SJCRH30 (cell line): ENCODE results near the gene ANK3. TPM values are rescaled to one million over a fixed set of nuclear protein-coding genes. Genes with fewer than 3 reads are reported as not detected.
A peak's percentile ranks its signal among the peaks of the same experiment; 100 is the strongest.

ENCODE experiments used
- DNase-seq, 2 experiments: peaks; one replicate each; pipeline ENCODE4 v3.0.0-alpha.2; 2015 to 2020
- H3K27ac ChIP-seq: fragments of 250-450 bp; sonication (Bioruptor Pico); 2 replicates; pipeline ENCODE4 v1.5.1; 2020; ENCODE audit warnings: mild to moderate bottlenecking, moderate library complexity
- H3K27me3 ChIP-seq: fragments of 250-450 bp; sonication (Bioruptor Pico); 2 replicates; pipeline ENCODE4 v1.5.1; 2020; ENCODE audit warnings: mild to moderate bottlenecking, moderate library complexity
- H3K36me3 ChIP-seq: fragments of 250-450 bp; sonication (Bioruptor Pico); 2 replicates; pipeline ENCODE4 v1.5.1; 2020; ENCODE audit warnings: mild to moderate bottlenecking, moderate library complexity
- H3K4me1 ChIP-seq: fragments of 250-450 bp; sonication (Bioruptor Pico); 2 replicates; pipeline ENCODE4 v1.5.1; 2020; ENCODE audit warnings: mild to moderate bottlenecking, moderate library complexity
- H3K4me3 ChIP-seq: fragments of 250-450 bp; sonication (Bioruptor Pico); 2 replicates; pipeline ENCODE4 v1.5.1; 2020; ENCODE audit warnings: mild to moderate bottlenecking, moderate library complexity
- H3K9me3 ChIP-seq: fragments of 250-450 bp; sonication (Bioruptor Pico); replicated peaks from 2 replicates; pipeline ENCODE4 v1.5.1; 2020; ENCODE audit warnings: mild to moderate bottlenecking, moderate library complexity
- total RNA-seq: library from RNA; depleted of rRNA; stranded (reverse); fragments of >200 nt; shearing (Covaris generic); gene quantifications from 2 replicates; pipeline ENCODE4 v1.2.3, GENCODE V29; 2014

Gene ANK3
- total RNA-seq, 1 experiment from 2014 or later: 2.5 TPM

GRCh38 chr10:60016794-60017193 is 372.9 kb downstream of the ANK3 start:
- H3K27me3 ChIP-seq: no peaks in the 10 kb centered on the region
- no peak overlapping the region for H3K4me3 ChIP-seq
- H3K9me3 ChIP-seq: no peaks in the 10 kb centered on the region
- no peaks in the 10 kb centered on the region for H3K4me1 ChIP-seq
- no peak for DNase-seq
- H3K27ac ChIP-seq: no peak overlapping the region
- H3K36me3 ChIP-seq: no peaks in the 10 kb centered on the region

DNA sequence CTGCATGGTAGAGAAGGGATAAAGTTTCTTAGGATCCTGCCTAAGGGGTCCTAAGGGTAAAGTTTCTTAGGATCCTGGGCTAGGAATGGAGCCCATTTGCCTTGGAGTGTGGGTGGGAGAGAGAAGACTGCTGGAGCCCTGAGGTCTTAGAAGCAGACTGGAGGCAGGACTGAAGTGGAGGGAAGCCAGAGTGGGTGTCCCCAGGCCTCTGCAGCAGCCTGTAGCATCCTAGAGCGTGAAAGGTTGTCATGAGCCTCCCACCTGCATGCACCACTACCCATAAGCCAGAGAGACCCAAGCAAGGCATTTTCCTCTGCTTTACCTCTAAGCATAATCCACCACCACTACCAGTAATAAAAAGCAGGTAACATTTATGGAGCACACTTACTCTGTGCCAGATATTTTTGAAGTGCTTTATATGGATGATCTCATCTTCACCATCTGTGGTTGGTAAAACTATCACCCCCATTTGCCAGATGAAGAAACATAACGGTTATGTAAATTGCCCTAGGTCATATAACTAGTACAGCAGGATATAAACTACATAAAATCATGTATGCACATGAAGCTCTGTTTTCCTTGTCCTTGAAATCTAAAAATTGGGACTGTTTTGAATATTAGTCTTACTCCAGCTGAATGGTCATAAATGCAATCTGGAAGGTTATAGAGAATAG is 379.8 kb downstream of the ANK3 start:
- DNase-seq: no peak
- Histone ChIP-seq H3K4me1 (no peaks in the 10 kb centered on the region), H3K27me3 (no peaks in the 10 kb centered on the region), H3K36me3 (no peaks in the 10 kb centered on the region), H3K9me3 (no peaks in the 10 kb centered on the region), H3K27ac (no peak overlapping the region), H3K4me3 (no peak overlapping the region)

DNA sequence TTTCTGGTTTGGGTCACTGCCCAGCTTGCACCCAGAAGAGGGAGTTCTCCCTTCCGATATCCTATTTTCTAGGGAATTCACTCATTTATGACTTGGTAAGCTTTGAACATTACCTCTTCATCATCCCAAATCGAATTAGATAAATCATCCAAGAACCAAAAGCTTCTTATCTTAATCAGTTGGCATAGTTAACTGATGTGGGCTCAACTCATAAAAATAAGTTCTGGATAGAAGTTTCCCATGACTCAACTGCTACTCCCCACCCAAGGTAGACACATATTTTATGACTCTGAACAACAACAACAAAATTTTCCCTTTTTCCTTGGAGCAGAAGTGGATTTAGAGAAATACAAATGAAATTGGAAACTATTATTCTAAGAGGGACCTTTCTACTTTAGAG is 380.4 kb downstream of the ANK3 start:
- no peaks in the 10 kb centered on the region for H3K4me1 ChIP-seq
- H3K36me3 ChIP-seq: no peaks in the 10 kb centered on the region
- H3K27ac ChIP-seq: no peak overlapping the region
- no peaks in the 10 kb centered on the region for H3K27me3 ChIP-seq
- H3K4me3 ChIP-seq: no peak overlapping the region
- H3K9me3 ChIP-seq: no peaks in the 10 kb centered on the region
- no peak for DNase-seq

DNA sequence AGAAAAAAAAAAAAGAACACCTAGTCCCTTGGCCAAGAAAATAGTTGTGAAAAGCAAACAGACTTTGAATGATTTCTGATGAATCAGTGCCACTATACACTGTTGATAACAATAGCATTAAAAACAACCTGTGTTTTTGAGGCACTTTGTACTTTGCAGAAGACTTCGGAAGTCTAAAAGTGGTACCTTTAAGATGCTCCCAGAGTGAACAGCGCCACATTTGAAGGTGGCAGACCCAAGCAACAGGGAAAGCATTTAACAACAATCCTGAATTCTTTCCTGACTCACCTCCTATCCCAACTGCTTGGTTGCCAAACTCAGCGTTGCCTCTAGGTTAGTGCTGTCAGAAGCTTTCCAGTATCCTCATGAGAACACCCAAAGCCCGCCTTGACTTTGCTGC is 380.9 kb downstream of the ANK3 start:
- Histone ChIP-seq H3K36me3 (no peaks in the 10 kb centered on the region), H3K4me1 (no peaks in the 10 kb centered on the region), H3K27ac (no peak overlapping the region), H3K27me3 (no peaks in the 10 kb centered on the region), H3K9me3 (no peaks in the 10 kb centered on the region), H3K4me3 (no peak overlapping the region)
- no peak for DNase-seq

- Histone ChIP-seq H3K4me1 (no peaks in the 10 kb centered on the region), H3K27me3 (no peaks in the 10 kb centered on the region), H3K27ac (no peak overlapping the region), H3K4me3 (no peak overlapping the region), H3K36me3 (no peaks in the 10 kb centered on the region), H3K9me3 (no peaks in the 10 kb centered on the region)
- DNase-seq: no peak
Measured at GRCh38 chr10:60006062-60006461, 383.6 kb downstream of the ANK3 start.

- Histone ChIP-seq H3K9me3 (no peaks in the 10 kb centered on the region), H3K27me3 (no peaks in the 10 kb centered on the region), H3K27ac (no peak overlapping the region), H3K36me3 (no peaks in the 10 kb centered on the region), H3K4me1 (no peaks in the 10 kb centered on the region), H3K4me3 (no peak overlapping the region)
- DNase-seq: no peak
Measured at GRCh38 chr10:60003651-60004523, 385.8 kb downstream of the ANK3 start.

DNA sequence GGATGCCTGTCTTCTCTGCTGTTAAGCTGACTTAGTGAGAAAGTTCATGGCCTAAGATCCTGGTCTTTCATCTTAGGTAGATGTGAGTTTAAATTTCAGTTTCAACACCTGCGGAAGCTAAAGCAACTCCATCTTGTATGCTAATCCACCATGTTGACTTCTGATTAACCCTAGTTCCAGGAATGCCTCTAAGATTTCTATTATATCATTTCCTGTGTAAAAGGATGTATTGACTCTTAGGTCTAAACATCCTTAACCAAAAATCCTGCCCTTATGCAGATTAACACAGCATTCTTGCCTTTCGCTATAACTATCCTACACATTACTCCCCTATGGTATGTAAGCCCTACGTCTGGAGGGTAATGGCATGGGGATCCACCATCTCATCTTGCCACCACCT is 388.9 kb downstream of the ANK3 start:
- no peak overlapping the region for H3K4me3 ChIP-seq
- H3K36me3 ChIP-seq: no peaks in the 10 kb centered on the region
- no peaks in the 10 kb centered on the region for H3K4me1 ChIP-seq
- no peak overlapping the region for H3K27ac ChIP-seq
- DNase-seq: no peak
- no peaks in the 10 kb centered on the region for H3K27me3 ChIP-seq
- no peaks in the 10 kb centered on the region for H3K9me3 ChIP-seq

DNA sequence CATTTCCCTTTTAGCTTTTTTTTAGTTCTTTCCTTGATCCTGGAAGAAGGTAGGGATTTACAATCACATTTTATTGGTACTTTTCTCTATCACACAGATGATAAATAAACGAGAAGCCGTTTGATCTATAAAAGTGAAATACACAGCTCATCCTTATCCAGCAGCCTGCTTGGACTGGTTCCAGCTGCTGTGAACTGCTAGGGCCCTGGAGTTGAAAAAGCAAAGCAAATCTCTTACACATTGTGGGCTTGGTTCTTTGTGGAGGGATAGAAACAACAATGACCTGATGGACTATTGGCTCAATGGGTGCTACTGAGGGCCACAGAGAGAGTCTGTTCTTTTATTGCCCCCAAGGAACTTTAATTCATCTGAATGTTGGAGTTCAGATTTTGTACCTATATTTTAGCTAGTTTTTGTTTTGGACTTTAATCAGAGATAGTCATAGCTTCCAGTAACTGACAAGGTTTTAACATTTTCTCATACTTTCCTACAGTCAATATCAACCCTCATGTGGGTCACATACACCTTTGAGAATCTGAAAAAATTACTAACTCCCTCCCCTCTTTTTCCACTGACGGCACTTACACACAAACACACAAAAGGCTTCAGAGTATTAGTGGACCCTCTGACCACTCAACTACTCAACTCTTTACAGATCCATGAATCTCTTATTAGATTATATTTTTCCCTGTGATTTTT is 391.7 kb downstream of the ANK3 start:
- Histone ChIP-seq H3K27me3 (no peaks in the 10 kb centered on the region), H3K4me3 (no peak overlapping the region), H3K9me3 (no peaks in the 10 kb centered on the region), H3K36me3 (no peaks in the 10 kb centered on the region), H3K27ac (no peak overlapping the region), H3K4me1 (no peaks in the 10 kb centered on the region)
- no peak for DNase-seq

DNA sequence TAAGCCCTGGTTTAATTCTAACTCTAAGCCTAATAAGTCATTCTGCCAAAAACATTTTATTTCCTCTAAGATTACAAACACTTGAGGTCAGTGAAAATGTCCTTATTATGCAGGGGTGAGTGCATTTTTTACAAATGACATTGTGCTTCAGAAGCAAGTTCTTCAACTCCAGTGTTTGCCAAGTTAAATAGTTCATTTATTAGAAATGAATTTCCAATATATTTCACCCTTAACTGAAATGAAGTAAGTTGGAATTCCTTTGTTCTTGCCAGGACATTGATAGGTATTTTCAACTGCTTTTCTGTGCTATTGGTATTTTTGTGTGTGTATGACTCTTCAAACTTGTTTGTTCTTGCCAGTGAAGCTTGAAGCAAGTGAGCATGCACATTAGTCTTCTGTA is 393.8 kb downstream of the ANK3 start:
- no peak for DNase-seq
- H3K27me3 ChIP-seq: no peaks in the 10 kb centered on the region
- H3K9me3 ChIP-seq: no peaks in the 10 kb centered on the region
- no peak overlapping the region for H3K4me3 ChIP-seq
- H3K36me3 ChIP-seq: no peaks in the 10 kb centered on the region
- no peaks in the 10 kb centered on the region for H3K4me1 ChIP-seq
- H3K27ac ChIP-seq: no peak overlapping the region

DNA sequence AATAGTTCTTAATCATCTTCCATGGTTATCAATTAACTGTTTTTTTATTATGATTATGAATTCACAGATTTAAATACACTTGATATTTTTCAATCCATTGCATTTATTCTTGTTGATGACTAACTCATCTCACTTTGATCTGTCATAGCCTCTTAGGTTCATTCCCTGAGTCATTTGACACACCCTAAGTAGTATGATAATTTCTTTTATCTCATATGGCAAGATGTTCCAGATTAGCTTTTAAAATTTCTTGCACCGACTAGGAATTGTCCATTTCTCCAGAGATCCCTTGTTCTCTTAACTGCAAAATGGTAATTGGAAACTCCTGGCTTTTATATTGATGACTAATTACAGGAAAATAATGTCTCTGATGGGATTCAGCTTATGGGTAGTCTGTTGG is 395.7 kb downstream of the ANK3 start:
- Histone ChIP-seq H3K27ac (no peak overlapping the region), H3K27me3 (no peaks in the 10 kb centered on the region), H3K36me3 (no peaks in the 10 kb centered on the region), H3K9me3 (no peaks in the 10 kb centered on the region), H3K4me3 (no peak overlapping the region), H3K4me1 (no peaks in the 10 kb centered on the region)
- no peak for DNase-seq

DNA sequence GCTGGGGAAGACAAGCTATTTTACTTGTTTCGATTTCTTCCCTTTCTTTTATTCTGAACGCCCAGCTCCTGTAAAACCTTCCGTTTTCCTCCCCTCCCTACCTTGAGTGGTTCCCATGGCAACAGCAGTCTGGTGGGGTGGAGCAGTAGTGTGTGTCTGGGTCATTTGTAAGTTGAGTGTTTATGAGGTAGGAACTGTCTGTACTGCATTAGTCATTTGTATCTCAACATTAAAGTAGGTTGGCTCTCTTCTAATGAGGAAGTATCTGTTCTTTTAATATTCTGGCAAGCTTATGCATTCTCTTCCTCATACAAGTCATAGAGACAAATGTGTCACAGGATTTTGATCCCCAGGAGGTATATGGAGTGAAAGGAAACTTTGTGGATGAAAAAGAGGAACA is 398.0 kb downstream of the ANK3 start:
- Histone ChIP-seq H3K36me3 (no peaks in the 10 kb centered on the region), H3K27ac (no peak overlapping the region), H3K4me3 (no peak overlapping the region), H3K4me1 (no peaks in the 10 kb centered on the region), H3K27me3 (no peaks in the 10 kb centered on the region), H3K9me3 (no peaks in the 10 kb centered on the region)
- DNase-seq: peak in 1 of 2 experiments; percentile 1

GRCh38 chr10:59991117-59991516 is 398.6 kb downstream of the ANK3 start:
- no peaks in the 10 kb centered on the region for H3K36me3 ChIP-seq
- no peaks in the 10 kb centered on the region for H3K9me3 ChIP-seq
- H3K27me3 ChIP-seq: no peaks in the 10 kb centered on the region

GRCh38 chr10:59985639-59986038 is 404.0 kb downstream of the ANK3 start:
- Histone ChIP-seq H3K36me3 (no peaks in the 10 kb centered on the region), H3K4me3 (no peak overlapping the region), H3K9me3 (no peaks in the 10 kb centered on the region), H3K27ac (no peak overlapping the region), H3K4me1 (no peaks in the 10 kb centered on the region), H3K27me3 (no peaks in the 10 kb centered on the region)
- no peak for DNase-seq

More at GRCh38 chr10:59991117-59991516, 398.6 kb downstream of the ANK3 start:
- H3K27ac ChIP-seq: no peak overlapping the region
- no peak overlapping the region for H3K4me3 ChIP-seq
- no peak for DNase-seq
- no peaks in the 10 kb centered on the region for H3K4me1 ChIP-seq

- Histone ChIP-seq H3K36me3 (no peaks in the 10 kb centered on the region), H3K9me3 (no peaks in the 10 kb centered on the region), H3K27ac (no peak overlapping the region), H3K4me3 (no peak overlapping the region), H3K4me1 (no peaks in the 10 kb centered on the region), H3K27me3 (no peaks in the 10 kb centered on the region)
- no peak for DNase-seq
Measured at GRCh38 chr10:59984415-59984814, 405.3 kb downstream of the ANK3 start.

- Histone ChIP-seq H3K4me3 (no peak overlapping the region), H3K36me3 (no peaks in the 10 kb centered on the region), H3K27ac (no peak overlapping the region), H3K4me1 (no peaks in the 10 kb centered on the region), H3K27me3 (no peaks in the 10 kb centered on the region), H3K9me3 (no peaks in the 10 kb centered on the region)
- DNase-seq: no peak
Measured at GRCh38 chr10:59980356-59980755, 409.3 kb downstream of the ANK3 start.
